Common myeloid progenitor, CD34-positive (primary cell): ENCODE results near the gene SNED1.

ENCODE experiments used
- CTCF ChIA-PET: fragments of 350-600 bp; sonication (Branson Sonifier 250); formaldehyde crosslinking; loops from one replicate; lab custom pipeline; 2021; ENCODE audit warnings: antibody characterized with exemption; lab: Charles Lee
- POLR2A ChIA-PET: fragments of 350-600 bp; sonication (Branson Sonifier 250); formaldehyde crosslinking; loops from one replicate; lab custom pipeline; 2021; ENCODE audit warnings: antibody characterized with exemption; lab: Charles Lee
- DNase-seq, 3 donors: peaks; one replicate each; pipeline versions ENCODE4 v3.0.0 to v3.0.0-alpha.2; 2013
- H3K27ac ChIP-seq, 2 experiments: 1 replicate in 1 of 2; 2 replicates in 1 of 2; pipeline ENCODE4 v1.7.0; 2013; ENCODE audit warnings: inconsistent platforms in 2 of 2, low read length in 2 of 2, mild to moderate bottlenecking in 2 of 2, low read depth in 1 of 2, moderate library complexity in 1 of 2; ENCODE audit not compliant: severe bottlenecking in 2 of 2, insufficient read depth in 1 of 2, poor library complexity in 1 of 2
- H3K27me3 ChIP-seq, 5 experiments: replicated peaks in 2 of 5; 1 replicate in 3 of 5; 2 replicates in 2 of 5; pipeline versions ENCODE4 v1.6.1 to v1.7.0; 2013; ENCODE audit warnings: low read length in 4 of 5, mild to moderate bottlenecking in 2 of 5, moderate library complexity in 2 of 5, inconsistent platforms in 1 of 5; ENCODE audit not compliant: insufficient read depth in 5 of 5, control insufficient read depth in 4 of 5
- H3K36me3 ChIP-seq, 4 experiments: 1 replicate in 2 of 4; 2 replicates in 2 of 4; pipeline versions ENCODE4 v1.6.1 to v1.7.0; 2013; ENCODE audit warnings: low read length in 3 of 4, control low read depth in 1 of 4, mild to moderate bottlenecking in 1 of 4; ENCODE audit not compliant: control insufficient read depth in 4 of 4, insufficient read depth in 4 of 4
- H3K4me1 ChIP-seq, 4 experiments: 1 replicate in 3 of 4; 2 replicates in 1 of 4; pipeline versions ENCODE4 v1.6.1 to v1.7.1; 2013; ENCODE audit warnings: low read length in 3 of 4, mild to moderate bottlenecking in 3 of 4, control low read depth in 1 of 4, inconsistent platforms in 1 of 4, moderate library complexity in 1 of 4; ENCODE audit not compliant: control insufficient read depth in 4 of 4, insufficient read depth in 4 of 4; ENCODE audit errors: control extremely low read depth in 1 of 4
- H3K4me3 ChIP-seq, 7 experiments: 1 replicate in 4 of 7; 2 replicates in 3 of 7; pipeline versions ENCODE4 v1.5.1 to v1.7.0; 2013; ENCODE audit warnings: mild to moderate bottlenecking in 7 of 7, low read length in 6 of 7, moderate library complexity in 6 of 7, inconsistent platforms in 2 of 7, low read depth in 2 of 7, control low read depth in 1 of 7; ENCODE audit not compliant: insufficient read depth in 4 of 7, control insufficient read depth in 1 of 7; ENCODE audit errors: extremely low read depth in 1 of 7
- H3K9me3 ChIP-seq, 5 experiments: 1 replicate in 4 of 5; 2 replicates in 1 of 5; pipeline versions ENCODE4 v1.6.1 to v1.7.1; 2013; ENCODE audit warnings: low read length in 4 of 5, mild to moderate bottlenecking in 2 of 5, inconsistent platforms in 1 of 5, low read depth in 1 of 5, moderate library complexity in 1 of 5; ENCODE audit not compliant: control insufficient read depth in 4 of 5, insufficient read depth in 2 of 5; ENCODE audit errors: control extremely low read depth in 1 of 5
- WGBS: methylation state at CpG from one replicate; pipeline ENCODE4 v1.1.5; 2013; ENCODE audit not compliant: insufficient coverage; 5-methylcytosine and 5-hydroxymethylcytosine counted together

SNED1 gene

DNA sequence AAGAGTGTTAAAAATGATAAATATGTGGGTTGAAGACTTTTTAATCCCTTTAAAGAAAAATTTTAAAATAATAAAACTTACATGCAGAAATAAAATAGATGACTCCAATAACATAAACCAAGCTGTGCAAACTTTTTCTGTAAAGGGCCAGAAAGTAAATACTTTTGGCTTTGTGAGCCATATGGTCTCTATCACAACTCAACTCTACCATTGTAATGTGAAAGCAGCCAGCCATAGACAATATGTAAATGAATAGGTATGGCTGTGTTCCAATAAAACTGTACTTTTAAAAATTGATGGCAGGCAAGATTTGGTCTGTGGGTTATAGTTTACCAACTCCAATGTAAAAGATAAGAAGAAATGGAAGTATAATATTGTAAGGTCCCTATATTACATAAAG is 45.2 kb downstream of the SNED1 start:
- Histone ChIP-seq H3K27ac (no peak overlapping the region), H3K9me3 (peaks cover 0 to 9% (median 0%) of the 10 kb centered on the region in 5 experiments), H3K27me3 (peaks cover 0 to 5% (median 0%) of the 10 kb centered on the region in 5 experiments), H3K4me3 (no peak overlapping the region), H3K36me3 (peaks cover 0 to 4% (median 0%) of the 10 kb centered on the region in 4 experiments), H3K4me1 (peaks cover 0 to 2% (median 0%) of the 10 kb centered on the region in 4 experiments)
- ChIA-PET CTCF (no interaction called here), POLR2A (no interaction called here)
- DNase-seq, result no peak

DNA sequence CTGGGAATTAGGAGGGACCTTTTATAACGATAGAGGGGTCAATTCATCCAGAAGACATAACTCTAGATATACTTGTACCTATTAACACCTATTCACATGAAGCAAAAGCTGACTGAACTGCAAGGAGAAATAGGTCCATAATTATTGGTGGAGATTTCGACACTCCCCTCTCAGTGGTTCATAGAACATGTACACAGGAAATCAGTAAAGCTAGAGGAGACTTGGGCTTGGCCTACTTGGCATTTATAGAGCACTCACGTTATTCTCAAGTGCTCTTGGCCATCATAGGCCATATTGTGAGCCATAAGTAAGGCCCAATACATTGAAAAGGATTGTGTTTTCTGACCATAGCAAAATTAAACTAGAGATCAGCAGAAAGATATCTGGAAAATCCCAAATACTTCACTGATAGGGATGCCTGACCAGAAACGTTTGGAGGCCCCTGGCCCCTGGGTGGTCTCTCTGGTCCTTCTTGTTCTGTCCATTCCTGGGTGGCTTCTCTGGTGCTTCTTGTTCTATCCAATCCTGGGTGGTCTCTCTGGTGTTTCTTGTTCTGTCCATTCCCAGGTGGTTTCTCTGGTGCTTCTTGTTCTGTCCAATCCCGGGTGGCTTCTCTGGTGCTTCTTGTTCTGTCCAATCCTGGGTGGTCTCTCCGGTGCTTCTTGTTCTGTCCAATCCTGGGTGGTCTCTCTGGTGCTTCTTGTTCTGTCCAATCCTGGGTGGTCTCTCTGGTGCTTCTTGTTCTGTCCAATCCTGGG is 49.0 kb downstream of the SNED1 start:
- no peak for DNase-seq
- ChIA-PET CTCF (interaction anchor here (1.7 kb wide), 1 partner anchor 12 kb away, joined by 3 read pairs; no protein-coding TSS in a partner anchor), POLR2A (no interaction called here)
- Histone ChIP-seq H3K9me3 (peaks cover 0 to 9% (median 0%) of the 10 kb centered on the region in 5 experiments), H3K36me3 (peaks cover 0 to 11% (median 2%) of the 10 kb centered on the region in 4 experiments), H3K4me3 (no peak overlapping the region), H3K27ac (no peak overlapping the region), H3K27me3 (peaks cover 0 to 6% (median 0%) of the 10 kb centered on the region in 5 experiments), H3K4me1 (no peaks in the 10 kb centered on the region)
- 94% methylated on average over 3 of the region's 6 CpGs for WGBS

DNA sequence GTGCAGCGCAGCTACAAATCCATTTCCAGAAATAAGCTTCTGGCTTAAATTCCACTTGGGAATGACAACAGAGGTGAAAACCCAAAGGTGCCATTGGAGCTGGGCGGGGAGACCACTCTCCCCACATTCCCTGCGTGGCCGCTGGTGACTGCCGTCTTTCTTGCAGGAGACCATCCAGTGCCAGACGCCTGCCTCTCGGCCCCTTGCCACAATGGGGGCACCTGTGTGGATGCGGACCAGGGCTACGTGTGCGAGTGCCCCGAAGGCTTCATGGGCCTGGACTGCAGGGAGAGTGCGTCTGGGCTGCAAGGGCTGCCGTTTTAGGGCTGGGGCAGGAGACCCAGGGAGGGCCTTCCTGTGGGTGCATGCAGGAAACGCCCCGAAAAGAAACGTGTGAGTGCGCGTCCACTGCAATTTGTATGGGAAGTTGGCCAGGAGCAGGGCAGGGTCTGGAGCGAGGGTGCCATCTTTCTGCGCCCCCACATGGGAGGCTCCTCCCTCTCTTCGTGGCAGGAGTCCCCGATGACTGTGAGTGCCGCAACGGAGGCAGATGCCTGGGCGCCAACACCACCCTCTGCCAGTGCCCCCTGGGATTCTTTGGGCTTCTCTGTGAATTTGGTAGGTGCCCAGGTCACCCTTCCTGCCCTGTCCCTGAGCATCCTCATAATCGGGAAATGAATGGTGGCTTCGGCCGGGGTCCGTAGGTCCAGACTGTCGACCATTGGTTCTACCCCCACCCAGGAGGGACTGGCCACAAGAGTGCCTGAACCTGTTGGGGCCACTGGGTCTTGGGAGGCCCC is 49.9 kb downstream of the SNED1 start:
- Histone ChIP-seq H3K27me3 (peaks cover 0 to 6% (median 0%) of the 10 kb centered on the region in 5 experiments), H3K36me3 (peaks cover 0 to 11% (median 3%) of the 10 kb centered on the region in 4 experiments), H3K4me3 (no peak overlapping the region), H3K27ac (no peak overlapping the region), H3K9me3 (peaks cover 0 to 9% (median 0%) of the 10 kb centered on the region in 5 experiments), H3K4me1 (no peaks in the 10 kb centered on the region)
- CTCF ChIA-PET, result interaction anchor here (1.7 kb wide), 1 partner anchor 12 kb away, joined by 3 read pairs; no protein-coding TSS in a partner anchor
- 94% methylated on average over 29 of the region's 30 CpGs for WGBS
- DNase-seq, result no peak
- POLR2A ChIA-PET, result no interaction called here

DNA sequence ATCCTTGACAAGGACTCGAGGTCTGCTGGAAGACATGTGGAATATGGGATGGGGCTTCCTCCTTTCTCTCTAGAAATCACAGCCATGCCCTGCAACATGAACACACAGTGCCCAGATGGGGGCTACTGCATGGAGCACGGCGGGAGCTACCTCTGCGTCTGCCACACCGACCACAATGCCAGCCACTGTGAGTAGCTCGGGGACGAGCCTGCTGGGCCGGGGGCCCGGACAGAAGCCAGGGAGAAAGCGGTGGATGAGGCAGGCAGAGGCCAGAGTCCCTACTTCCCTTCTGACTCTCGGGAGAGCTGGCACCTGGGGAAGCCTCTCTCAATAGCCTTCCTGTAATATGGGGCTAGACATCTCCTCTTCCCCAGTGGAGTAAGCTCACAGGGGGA is 50.5 kb downstream of the SNED1 start:
- Histone ChIP-seq H3K4me3 (no peak overlapping the region), H3K36me3 (peaks cover 0 to 11% (median 3%) of the 10 kb centered on the region in 4 experiments), H3K4me1 (no peaks in the 10 kb centered on the region), H3K27me3 (peaks cover 0 to 6% (median 0%) of the 10 kb centered on the region in 5 experiments), H3K27ac (no peak overlapping the region), H3K9me3 (peaks cover 0 to 9% (median 0%) of the 10 kb centered on the region in 5 experiments)
- ChIA-PET POLR2A (no interaction called here), CTCF (no interaction called here)
- no peak for DNase-seq
- WGBS, result 99% methylated on average over 9 of the region's 11 CpGs

DNA sequence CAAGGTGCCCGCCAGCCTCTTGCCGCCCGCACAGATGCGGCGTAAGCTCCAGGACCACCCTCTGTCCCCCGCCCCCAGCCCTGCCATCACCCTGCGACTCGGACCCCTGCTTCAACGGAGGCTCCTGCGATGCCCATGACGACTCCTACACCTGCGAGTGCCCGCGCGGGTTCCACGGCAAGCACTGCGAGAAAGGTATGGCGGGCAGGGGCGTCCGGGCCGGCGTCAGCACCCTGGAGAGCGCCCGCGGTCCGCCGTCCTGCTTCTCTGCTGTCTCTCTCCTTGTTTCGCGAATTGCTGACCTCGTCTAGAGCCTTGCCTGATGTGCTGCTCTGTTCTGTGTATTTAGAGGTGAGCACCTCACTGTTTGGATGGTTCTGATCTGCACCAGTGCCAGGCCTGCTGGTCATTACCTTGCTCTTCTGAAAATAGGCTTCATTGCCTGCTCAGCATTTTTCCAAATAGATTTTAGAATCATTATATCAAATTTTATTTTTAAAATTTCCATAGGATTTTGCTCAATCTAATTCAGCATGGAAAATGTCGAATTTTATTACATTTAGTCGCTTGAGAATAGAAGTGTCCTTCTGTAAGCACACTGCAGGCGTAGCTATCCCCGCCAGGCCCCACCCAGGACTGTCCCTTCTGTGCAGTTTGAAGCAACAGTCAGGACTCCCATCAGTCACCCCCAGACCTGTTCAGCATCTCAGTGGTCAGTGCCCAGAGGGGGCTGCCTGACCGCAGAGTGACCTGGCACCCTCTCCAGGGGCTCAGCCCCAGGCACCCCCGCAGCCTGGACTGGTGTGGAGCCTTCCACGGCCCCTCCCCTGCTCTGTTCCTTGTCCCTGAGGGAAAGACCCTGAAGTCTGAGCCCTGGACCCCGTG is 51.6 kb downstream of the SNED1 start:
- Histone ChIP-seq H3K9me3 (peaks cover 0 to 3% (median 0%) of the 10 kb centered on the region in 5 experiments), H3K36me3 (peaks cover 0 to 8% (median 3%) of the 10 kb centered on the region in 4 experiments), H3K4me1 (no peaks in the 10 kb centered on the region), H3K27ac (no peak overlapping the region), H3K4me3 (no peak overlapping the region), H3K27me3 (peaks cover 0 to 3% (median 0%) of the 10 kb centered on the region in 5 experiments)
- CTCF ChIA-PET, result no interaction called here
- WGBS, result 94% methylated on average over 23 of the region's 38 CpGs
- POLR2A ChIA-PET, result no interaction called here
- no peak for DNase-seq

DNA sequence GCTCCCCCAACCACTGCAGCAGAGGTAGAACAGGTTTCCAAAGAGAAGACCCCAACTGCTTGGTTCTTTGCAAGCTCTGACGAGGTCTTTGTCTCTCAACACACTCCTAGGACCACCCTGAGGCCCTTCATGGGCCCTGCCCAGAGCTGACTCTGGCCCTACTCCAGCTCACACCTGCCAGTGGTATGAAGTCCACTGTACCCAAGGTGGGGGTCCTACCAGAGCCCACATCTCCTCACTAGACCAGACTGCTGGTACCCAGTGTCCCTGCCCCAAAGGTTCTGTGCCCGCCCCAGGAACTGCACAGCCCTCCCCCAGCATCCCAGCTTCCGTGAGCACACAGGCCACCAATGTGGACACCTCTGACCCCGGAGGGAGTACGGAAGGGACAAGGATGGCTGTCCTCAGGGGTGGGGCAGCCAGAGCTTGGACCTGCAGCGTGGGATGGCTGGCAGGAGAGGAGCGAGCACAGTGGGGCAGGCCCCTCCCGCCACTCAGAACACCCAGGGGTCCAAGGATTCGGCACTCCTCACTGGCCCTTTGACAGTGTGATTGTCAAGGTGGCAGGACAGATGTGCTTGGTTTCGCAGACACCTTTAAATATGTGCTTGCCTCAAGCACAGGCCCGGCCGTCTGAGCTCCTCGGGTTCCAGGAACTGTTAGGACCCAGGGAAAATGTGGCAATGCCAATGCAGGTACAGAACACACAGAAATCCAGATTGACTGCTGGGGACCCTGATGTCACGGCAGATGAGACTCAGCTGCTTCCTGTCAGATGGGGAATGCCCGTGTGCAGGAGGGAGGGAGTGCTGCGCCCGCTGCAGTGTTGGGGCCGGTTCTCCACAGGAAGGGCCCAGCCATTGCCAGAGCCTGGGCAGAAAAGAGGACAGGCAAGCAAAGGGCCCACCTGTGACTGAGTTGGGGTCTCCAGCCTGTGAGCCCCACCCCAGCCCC is 52.5 kb downstream of the SNED1 start:
- H3K27ac ChIP-seq, result no peak overlapping the region
- H3K4me1 ChIP-seq, result no peaks in the 10 kb centered on the region
- DNase-seq, result no peak
- no peak overlapping the region for H3K4me3 ChIP-seq
- peaks cover 0 to 5% (median 0%) of the 10 kb centered on the region in 5 experiments for H3K27me3 ChIP-seq
- whole genome bisulfite sequencing, result 95% methylated on average over 17 of the region's 18 CpGs
- ChIA-PET CTCF (no interaction called here), POLR2A (no interaction called here)
- H3K36me3 ChIP-seq, result peaks cover 0 to 7% (median 3%) of the 10 kb centered on the region in 4 experiments
- H3K9me3 ChIP-seq, result no peaks in the 10 kb centered on the region
